ENCODE data around the gene MEFV.
A peak's percentile ranks its signal among the peaks of the same experiment; 100 is the strongest.

The MEFV gene

GRCh38 chr16:3268294-3268693, 11.9 kb upstream of the MEFV start:
- POLR2A ChIA-PET (ENCODE audit: low non-redundant PET): no interaction called here
- no peak for TF ChIP-seq CTCF (conservative IDR thresholded peaks at IDR 0.05; ENCODE audit: low read depth)
- H3K27ac ChIP-seq: no peak overlapping the region
- no peak for DNase-seq (ENCODE audit: low spot score)
- CTCF ChIA-PET: no interaction called here

GRCh38 chr16:3266873-3267537, 10.6 kb upstream of the MEFV start:
- no peak; the same call in 1 of the 2 replicates for TF ChIP-seq CTCF (conservative IDR thresholded peaks at IDR 0.05; ENCODE audit: low read depth)
- CTCF ChIA-PET: interaction anchor here (0.6 to 1.6 kb wide), 6 partner anchors 10 to 195 kb away, joined by 3 to 5 read pairs (median 4); no protein-coding TSS in a partner anchor
- no peak overlapping the region for H3K27ac ChIP-seq
- POLR2A ChIA-PET (ENCODE audit: low non-redundant PET): interaction anchor here (1.1 kb wide), 1 partner anchor 16 kb away, joined by 3 read pairs; no protein-coding TSS in a partner anchor
- DNase-seq (ENCODE audit: low spot score): no peak

GRCh38 chr16:3264137-3265036, 8.0 kb upstream of the MEFV start:
- no peak; the same call in 1 of the 2 replicates for TF ChIP-seq CTCF (conservative IDR thresholded peaks at IDR 0.05; ENCODE audit: low read depth)
- DNase-seq (ENCODE audit: low spot score): peak; percentile 96
- ChIA-PET POLR2A (ENCODE audit: low non-redundant PET) (interaction anchor here (0.8 to 1.0 kb wide), 2 partner anchors 11 to 137 kb away, joined by 3 to 13 read pairs; partner anchors contain the start of genes ZNF174 and ZSCAN32), CTCF (interaction anchor here (0.5 to 0.9 kb wide), 2 partner anchors 18 to 236 kb away, joined by 3 read pairs; partner anchors contain the start of gene CLUAP1)
- peak overlapping the region; percentile 99 for H3K27ac ChIP-seq

- ChIA-PET POLR2A (ENCODE audit: low non-redundant PET) (no interaction called here), CTCF (no interaction called here)
- H3K27ac ChIP-seq: peak overlapping the region; percentile 99
- DNase-seq (ENCODE audit: low spot score): no peak
- no peak for TF ChIP-seq CTCF (conservative IDR thresholded peaks at IDR 0.05; ENCODE audit: low read depth)
Observed at GRCh38 chr16:3262517-3262916, 6.1 kb upstream of the MEFV start.

- no peak for DNase-seq (ENCODE audit: low spot score)
- ChIA-PET POLR2A (ENCODE audit: low non-redundant PET) (no interaction called here), CTCF (no interaction called here)
- TF ChIP-seq CTCF (conservative IDR thresholded peaks at IDR 0.05; ENCODE audit: low read depth): no peak
- no peak overlapping the region for H3K27ac ChIP-seq
Observed at GRCh38 chr16:3259836-3260235, 3.4 kb upstream of the MEFV start.

GRCh38 chr16:3256866-3257465, 533 bp upstream of the MEFV start:
- no peak for TF ChIP-seq CTCF (conservative IDR thresholded peaks at IDR 0.05; ENCODE audit: low read depth)
- no peak overlapping the region for H3K27ac ChIP-seq
- DNase-seq (ENCODE audit: low spot score): no peak
- POLR2A ChIA-PET (ENCODE audit: low non-redundant PET): no interaction called here
- CTCF ChIA-PET: no interaction called here
